ENCODE data around the gene FAU.

DNA sequence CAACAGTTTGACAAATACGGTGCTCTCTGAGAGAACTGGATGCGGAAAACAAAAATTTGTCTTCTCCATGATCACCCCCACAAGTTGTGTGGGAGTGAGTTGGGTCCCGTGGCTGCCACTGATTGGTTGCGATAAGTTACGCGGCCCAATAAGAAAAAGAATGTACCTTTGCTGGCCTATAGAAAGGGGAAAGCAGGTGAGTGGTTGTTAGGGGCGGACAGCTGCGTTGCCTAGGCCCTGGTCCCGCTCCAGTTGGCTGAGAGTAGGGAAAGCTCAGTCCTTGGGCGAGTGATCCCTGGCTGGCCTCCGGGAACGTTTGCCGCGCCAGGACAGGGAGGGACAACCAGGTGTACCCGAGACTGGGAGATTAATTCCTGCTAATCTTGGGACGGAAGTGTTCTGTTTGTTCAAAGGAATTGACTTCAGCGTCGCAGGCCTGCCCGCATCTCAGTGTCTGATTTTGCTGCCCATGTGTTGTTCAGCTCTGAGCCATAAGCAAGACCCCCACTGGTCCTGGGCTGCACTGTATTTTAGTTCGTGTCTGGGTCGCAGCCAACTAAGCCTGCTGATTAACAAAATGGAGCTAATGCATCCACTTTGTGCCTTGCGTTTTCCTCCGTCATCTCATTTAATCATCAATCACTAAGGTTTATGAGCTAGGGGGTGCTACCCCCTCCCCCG lies 13.2 kb upstream of the FAU start:
- TF ChIP-seq, protein P1, sequence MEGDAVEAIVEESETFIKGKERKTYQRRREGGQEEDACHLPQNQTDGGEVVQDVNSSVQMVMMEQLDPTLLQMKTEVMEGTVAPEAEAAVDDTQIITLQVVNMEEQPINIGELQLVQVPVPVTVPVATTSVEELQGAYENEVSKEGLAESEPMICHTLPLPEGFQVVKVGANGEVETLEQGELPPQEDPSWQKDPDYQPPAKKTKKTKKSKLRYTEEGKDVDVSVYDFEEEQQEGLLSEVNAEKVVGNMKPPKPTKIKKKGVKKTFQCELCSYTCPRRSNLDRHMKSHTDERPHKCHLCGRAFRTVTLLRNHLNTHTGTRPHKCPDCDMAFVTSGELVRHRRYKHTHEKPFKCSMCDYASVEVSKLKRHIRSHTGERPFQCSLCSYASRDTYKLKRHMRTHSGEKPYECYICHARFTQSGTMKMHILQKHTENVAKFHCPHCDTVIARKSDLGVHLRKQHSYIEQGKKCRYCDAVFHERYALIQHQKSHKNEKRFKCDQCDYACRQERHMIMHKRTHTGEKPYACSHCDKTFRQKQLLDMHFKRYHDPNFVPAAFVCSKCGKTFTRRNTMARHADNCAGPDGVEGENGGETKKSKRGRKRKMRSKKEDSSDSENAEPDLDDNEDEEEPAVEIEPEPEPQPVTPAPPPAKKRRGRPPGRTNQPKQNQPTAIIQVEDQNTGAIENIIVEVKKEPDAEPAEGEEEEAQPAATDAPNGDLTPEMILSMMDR (IDR thresholded peaks at IDR 0.05), result no peak
- no peak for TF ChIP-seq POLR2A (IDR thresholded peaks at IDR 0.05; ENCODE audit: low read depth)

Measured in esophagus muscularis mucosa (tissue), 3 donors.